Muscle layer of duodenum (tissue), 2 donors: ENCODE measurements around the gene SLC25A11.

Experiments
- H3K27ac ChIP-seq: one replicate; pipeline ENCODE4 v1.7.0; 2013; ENCODE audit warnings: mild to moderate bottlenecking, low read length
- H3K27me3 ChIP-seq: one replicate; pipeline ENCODE4 v1.7.0; 2013; ENCODE audit warnings: low read depth, mild to moderate bottlenecking, control low read depth, low read length
- H3K36me3 ChIP-seq, 2 donors: one replicate each; pipeline ENCODE4 v1.7.0; 2013; ENCODE audit warnings: low read length in 2 of 2, control low read depth in 1 of 2, mild to moderate bottlenecking in 1 of 2; ENCODE audit not compliant: insufficient read depth in 2 of 2, control insufficient read depth in 1 of 2
- H3K4me1 ChIP-seq, 2 donors: one replicate each; pipeline ENCODE4 v1.7.0; 2013; ENCODE audit warnings: low read length in 2 of 2, mild to moderate bottlenecking in 2 of 2, control low read depth in 1 of 2, moderate library complexity in 1 of 2; ENCODE audit not compliant: insufficient read depth in 2 of 2, control insufficient read depth in 1 of 2
- H3K4me3 ChIP-seq, 2 donors: one replicate each; pipeline ENCODE4 v1.7.0; 2013; ENCODE audit warnings: low read length in 2 of 2, low read depth in 1 of 2, mild to moderate bottlenecking in 1 of 2
- H3K9me3 ChIP-seq, 2 donors: one replicate each; pipeline ENCODE4 v1.7.0; 2013; ENCODE audit warnings: low read length in 2 of 2, control low read depth in 1 of 2, mild to moderate bottlenecking in 1 of 2; ENCODE audit not compliant: control insufficient read depth in 1 of 2
- donor health status: healthy.

SLC25A11 gene

DNA sequence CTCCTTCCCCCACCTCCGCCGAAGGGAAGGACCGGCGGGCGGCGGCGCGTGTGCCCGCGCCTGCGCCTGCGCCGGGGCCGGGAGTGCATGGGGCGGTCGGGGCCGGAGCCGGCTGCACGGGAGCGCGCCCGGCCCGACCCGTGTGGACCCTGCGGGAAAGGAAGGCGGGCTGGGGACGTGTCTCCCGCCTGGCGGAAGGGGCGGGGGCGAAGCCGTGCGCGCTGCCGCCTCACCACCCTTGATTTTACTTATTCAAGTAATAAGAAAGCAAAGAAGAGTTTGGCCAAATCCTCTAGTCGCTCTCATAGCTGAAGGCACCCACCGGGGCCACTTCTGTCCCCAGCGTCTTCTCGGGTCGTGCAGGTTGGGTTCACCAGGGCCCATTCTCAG lies 9.1 kb upstream of the SLC25A11 start:
- peaks cover 22 to 25% of the 10 kb centered on the region in 2 donors for H3K36me3 ChIP-seq
- H3K4me1 ChIP-seq, result peaks cover 32 to 46% of the 10 kb centered on the region in 2 donors
- H3K4me3 ChIP-seq, result peak overlapping the region; percentile 92 to 97
- peak overlapping the region; percentile 92 for H3K27ac ChIP-seq
- no peaks in the 10 kb centered on the region for H3K9me3 ChIP-seq
- no peaks in the 10 kb centered on the region for H3K27me3 ChIP-seq

DNA sequence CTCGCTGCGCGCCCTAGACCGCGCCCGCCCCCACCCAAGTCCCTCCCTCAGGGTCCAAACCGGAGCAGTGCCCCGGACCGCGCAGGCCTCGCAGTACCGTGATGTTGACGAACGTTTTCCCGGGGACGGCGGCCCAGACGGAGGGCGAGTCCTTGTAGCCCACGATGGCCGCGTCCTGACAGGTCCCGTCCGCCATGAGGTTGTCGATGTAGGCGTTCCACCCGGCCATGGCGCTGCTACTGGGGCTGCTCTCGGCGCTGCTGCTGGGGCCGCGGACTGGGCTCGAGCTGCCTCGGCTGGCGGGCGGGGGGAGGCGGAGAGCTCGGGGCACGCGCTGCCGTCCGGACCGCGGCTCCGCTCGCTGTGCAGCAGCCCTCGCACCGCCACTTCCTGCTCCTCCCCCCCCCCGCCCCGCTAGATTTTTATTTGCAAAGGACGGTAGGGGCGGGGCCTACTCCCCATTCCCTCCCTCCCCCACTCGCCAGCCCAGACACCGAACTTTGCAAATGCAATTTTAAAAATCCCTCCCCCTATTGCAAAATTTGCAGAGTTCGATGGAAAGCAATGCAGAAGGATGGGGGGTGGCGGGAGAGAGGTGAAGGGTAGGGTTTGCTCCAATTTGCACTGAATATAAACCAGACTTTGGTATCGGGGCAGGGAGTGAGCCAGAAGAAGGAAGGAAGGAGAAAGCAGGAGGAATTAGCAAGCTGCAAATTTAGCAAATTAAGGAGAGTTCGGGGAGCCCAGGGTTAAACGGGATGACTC lies 8.5 kb upstream of the SLC25A11 start, which contains the start of gene PFN1:
PFN1 (minus strand) TSS at position 365 of the 765 bp plus-strand sequence; CDS start at position 229, 136 bp downstream.
- peaks cover 32 to 51% of the 10 kb centered on the region in 2 donors for H3K4me1 ChIP-seq

DNA sequence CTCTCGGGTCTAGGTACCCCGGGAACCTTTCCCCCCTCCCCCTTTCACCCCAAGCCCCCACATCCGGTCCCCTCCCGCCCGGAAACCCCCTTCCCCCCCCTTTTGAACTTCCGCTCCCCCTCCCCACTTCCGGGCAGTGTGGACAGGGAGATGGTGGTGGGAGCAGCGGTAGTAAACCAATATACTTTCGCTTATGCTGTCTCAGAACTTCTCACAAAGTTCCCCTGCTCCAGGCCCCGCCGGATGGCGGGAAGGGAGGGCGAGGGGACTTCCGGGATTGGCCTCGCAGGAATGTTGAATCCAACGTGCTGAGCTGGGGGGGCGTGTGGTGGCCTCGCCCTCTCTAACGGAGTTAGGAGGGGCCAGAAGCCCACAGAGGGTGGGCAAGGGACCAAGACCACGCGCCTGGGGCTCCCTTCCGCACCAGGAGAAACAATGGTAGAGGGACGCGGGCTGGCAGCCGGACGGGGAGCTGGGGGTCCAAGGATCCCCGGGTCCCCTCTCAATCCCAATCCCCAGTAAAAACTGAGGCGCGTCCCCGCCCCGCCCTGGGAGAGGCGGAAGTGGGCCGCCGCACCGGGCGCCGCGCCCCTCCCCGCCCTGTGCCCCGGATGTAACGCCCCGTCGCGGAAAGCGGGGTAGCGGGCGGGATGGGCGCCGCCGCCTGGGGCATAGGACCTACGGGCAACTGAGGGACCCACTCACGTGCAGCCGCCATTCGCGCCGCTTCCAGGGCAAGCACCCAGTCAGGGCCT lies 7.7 kb upstream of the SLC25A11 start:
- Histone ChIP-seq H3K36me3 (peaks cover 33 to 37% of the 10 kb centered on the region in 2 donors), H3K9me3 (no peaks in the 10 kb centered on the region), H3K27ac (peak overlapping the region; percentile 90), H3K4me3 (peak overlapping the region; percentile 92 to 97), H3K27me3 (no peaks in the 10 kb centered on the region), H3K4me1 (peaks cover 32 to 58% of the 10 kb centered on the region in 2 donors)

More for the DNA sequence above, 8.5 kb upstream of the SLC25A11 start, which contains the start of gene PFN1:
- Histone ChIP-seq H3K27ac (peak within 1 kb of the TSS; percentile 92), H3K27me3 (no peaks in the 10 kb centered on the region), H3K4me3 (peak within 1 kb of the TSS; percentile 92 to 97), H3K36me3 (peaks cover 25 to 29% of the 10 kb centered on the region in 2 donors), H3K9me3 (no peaks in the 10 kb centered on the region)

GRCh38 chr17:4947010-4947410 lies 7.2 kb upstream of the SLC25A11 start:
- Histone ChIP-seq H3K27ac (peak overlapping the region; percentile 90), H3K9me3 (no peaks in the 10 kb centered on the region), H3K4me1 (peaks cover 32 to 64% of the 10 kb centered on the region in 2 donors), H3K27me3 (no peaks in the 10 kb centered on the region), H3K36me3 (peaks cover 39 to 43% of the 10 kb centered on the region in 2 donors), H3K4me3 (peak overlapping the region; percentile 92 to 97)

DNA sequence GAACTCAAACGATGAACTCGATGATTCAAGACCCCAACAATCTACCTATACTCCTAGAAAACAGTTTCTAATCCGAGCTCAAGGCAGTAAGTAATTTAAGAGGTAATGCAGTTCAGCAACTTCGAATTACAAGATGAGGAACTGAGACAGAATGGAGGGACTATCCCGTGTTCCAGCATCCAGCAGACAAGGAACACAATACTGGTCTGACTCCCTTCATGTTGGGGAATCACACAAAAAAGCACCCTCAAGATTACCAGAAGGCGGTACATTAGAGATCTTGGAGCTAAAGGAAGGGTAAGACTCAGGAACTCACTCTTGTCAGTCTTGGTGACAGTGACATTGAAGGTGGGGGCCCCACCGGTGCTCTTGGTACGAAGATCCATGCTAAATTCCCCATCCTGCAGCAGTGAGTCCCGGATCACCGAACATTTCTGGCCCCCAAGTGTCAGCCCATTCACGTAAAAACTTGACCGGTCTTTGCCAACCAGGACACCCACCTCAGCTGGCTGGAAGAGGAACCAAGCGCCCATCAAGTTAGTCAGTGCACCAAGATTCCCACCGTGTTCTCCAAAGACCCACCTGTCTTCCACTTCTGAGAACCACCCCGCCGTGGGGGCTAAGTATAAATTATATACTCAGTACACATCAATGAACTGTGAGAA lies 6.6 kb upstream of the SLC25A11 start:
- no peaks in the 10 kb centered on the region for H3K27me3 ChIP-seq
- peak overlapping the region; percentile 92 to 97 for H3K4me3 ChIP-seq
- peaks cover 41 to 43% of the 10 kb centered on the region in 2 donors for H3K36me3 ChIP-seq
- no peaks in the 10 kb centered on the region for H3K9me3 ChIP-seq
- peaks cover 31 to 69% of the 10 kb centered on the region in 2 donors for H3K4me1 ChIP-seq
- H3K27ac ChIP-seq, result peak overlapping the region; percentile 90

DNA sequence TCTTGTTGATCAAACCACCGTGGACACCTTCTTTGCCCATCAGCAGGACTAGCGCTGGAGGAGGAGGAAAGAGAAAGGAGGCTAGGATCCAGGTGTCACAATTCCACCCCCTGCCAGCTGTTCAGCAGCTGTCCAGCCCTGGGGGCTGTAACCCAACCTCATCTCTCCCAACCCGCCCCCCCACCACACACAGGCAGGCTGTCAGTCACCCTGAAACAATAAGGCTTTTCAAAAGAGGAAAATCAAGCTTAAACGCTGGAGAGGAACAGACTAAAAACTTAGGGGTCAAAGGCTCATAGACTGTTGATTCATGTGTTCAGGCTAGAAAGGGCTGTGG lies 6.1 kb upstream of the SLC25A11 start:
- Histone ChIP-seq H3K36me3 (peaks cover 41 to 43% of the 10 kb centered on the region in 2 donors), H3K27me3 (no peaks in the 10 kb centered on the region), H3K4me3 (peak overlapping the region; percentile 92 to 97), H3K27ac (peak overlapping the region; percentile 95), H3K9me3 (no peaks in the 10 kb centered on the region), H3K4me1 (peaks cover 31 to 69% of the 10 kb centered on the region in 2 donors)

GRCh38 chr17:4945176-4945943 lies 5.5 kb upstream of the SLC25A11 start:
- Histone ChIP-seq H3K4me3 (peak overlapping the region; percentile 92 to 97), H3K9me3 (no peaks in the 10 kb centered on the region), H3K36me3 (peaks cover 41 to 43% of the 10 kb centered on the region in 2 donors), H3K27me3 (no peaks in the 10 kb centered on the region), H3K27ac (peak overlapping the region; percentile 95), H3K4me1 (peaks cover 26 to 66% of the 10 kb centered on the region in 2 donors)

GRCh38 chr17:4944554-4945175 lies 4.8 kb upstream of the SLC25A11 start:
- H3K9me3 ChIP-seq, result no peaks in the 10 kb centered on the region
- peaks cover 26 to 63% of the 10 kb centered on the region in 2 donors for H3K4me1 ChIP-seq
- H3K27me3 ChIP-seq, result no peaks in the 10 kb centered on the region
- H3K4me3 ChIP-seq, result peak overlapping the region; percentile 92 to 97
- H3K36me3 ChIP-seq, result peaks cover 41 to 43% of the 10 kb centered on the region in 2 donors
- H3K27ac ChIP-seq, result peak overlapping the region; percentile 95

DNA sequence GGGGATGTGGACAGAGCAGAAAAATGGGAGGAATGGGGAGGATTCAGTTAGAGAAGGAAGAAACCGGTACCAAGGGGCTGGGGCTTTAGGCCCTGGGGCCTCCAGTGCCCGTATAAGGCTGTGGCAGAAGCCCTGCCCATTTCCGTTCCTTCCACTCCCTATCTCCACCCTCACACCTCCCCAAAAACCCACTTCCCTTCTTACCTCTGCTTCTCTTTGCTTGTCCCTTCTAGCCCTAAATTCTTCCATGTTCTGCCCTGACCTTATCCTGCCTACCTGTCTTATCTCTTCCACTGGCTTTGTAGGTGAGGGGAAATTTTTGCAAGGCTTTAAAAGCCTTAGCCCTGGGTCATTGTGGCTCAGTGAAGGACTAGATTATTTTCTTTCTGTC lies 4.3 kb upstream of the SLC25A11 start:
- H3K4me1 ChIP-seq, result peaks cover 28 to 66% of the 10 kb centered on the region in 2 donors
- H3K36me3 ChIP-seq, result peaks cover 41 to 43% of the 10 kb centered on the region in 2 donors
- no peaks in the 10 kb centered on the region for H3K27me3 ChIP-seq
- no peak overlapping the region for H3K4me3 ChIP-seq
- no peaks in the 10 kb centered on the region for H3K9me3 ChIP-seq
- H3K27ac ChIP-seq, result peak overlapping the region; percentile 95

DNA sequence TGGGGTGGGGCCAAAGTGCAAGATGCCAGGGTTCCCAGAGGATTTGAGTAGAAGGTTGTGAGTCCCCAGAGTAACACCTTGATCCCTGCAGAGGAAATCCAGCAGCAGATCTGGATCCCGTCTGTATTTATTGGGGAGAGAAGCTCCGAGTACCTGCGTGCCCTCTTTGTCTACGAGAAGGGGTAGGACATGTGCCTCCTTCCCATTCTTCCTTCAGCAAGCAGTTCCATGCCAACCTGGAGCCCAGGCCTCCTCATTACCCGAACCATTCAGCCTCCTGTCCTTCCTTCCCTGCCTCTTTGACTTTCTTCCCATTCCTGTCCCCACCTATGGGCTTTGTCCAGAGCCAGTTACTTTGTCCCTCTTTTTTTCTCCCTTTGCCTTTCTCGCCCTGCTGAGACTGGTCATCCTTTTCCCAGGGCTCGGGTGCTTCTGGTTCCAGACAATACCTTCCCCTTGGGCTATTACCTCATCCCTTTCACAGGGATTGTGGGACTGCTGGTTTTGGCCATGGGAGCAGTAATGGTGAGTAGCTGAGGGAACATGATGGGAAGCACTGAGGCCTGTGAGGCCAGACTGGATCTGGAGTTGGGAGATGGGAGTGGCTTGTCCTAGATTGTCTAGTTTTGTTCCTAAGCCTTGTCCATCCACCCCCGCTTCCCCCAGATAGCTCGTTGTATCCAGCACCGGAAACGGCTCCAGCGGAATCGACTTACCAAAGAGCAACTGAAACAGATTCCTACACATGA lies 3.1 kb upstream of the SLC25A11 start:
- no peaks in the 10 kb centered on the region for H3K9me3 ChIP-seq
- no peaks in the 10 kb centered on the region for H3K27me3 ChIP-seq
- H3K27ac ChIP-seq, result no peak overlapping the region
- H3K4me3 ChIP-seq, result no peak overlapping the region
- H3K4me1 ChIP-seq, result peaks cover 37 to 79% of the 10 kb centered on the region in 2 donors
- peaks cover 42 to 46% of the 10 kb centered on the region in 2 donors for H3K36me3 ChIP-seq
